DND-41 (cell line): Measurements from ENCODE around the gene PXN.

Source experiments
- ATAC-seq: fragments of 200-7000 bp; cut with Tn5 transposase; 3 replicates; pipeline ENCODE4 v1.9.1; 2021; ENCODE audit warnings: low read depth; ENCODE audit not compliant: insufficient read depth
- DNase-seq: peaks from one replicate; pipeline ENCODE4 v3.0.0-alpha.2; 2020
- H2AFZ ChIP-seq: 2 replicates; pipeline ENCODE4 v1.6.0; 2012; ENCODE audit warnings: low read depth, low read length
- H3K27ac ChIP-seq: 2 replicates; pipeline ENCODE4 v1.5.1; 2012; ENCODE audit warnings: low read length, inconsistent platforms
- H3K27me3 ChIP-seq: fragments of 200-600 bp; sonication (generic); 2 replicates; pipeline ENCODE4 v1.6.0; 2012; ENCODE audit warnings: low read length, mild to moderate bottlenecking, inconsistent platforms; ENCODE audit not compliant: insufficient read depth, poor library complexity
- H3K36me3 ChIP-seq: 2 replicates; pipeline ENCODE4 v1.5.1; 2012; ENCODE audit warnings: low read length, inconsistent platforms; ENCODE audit not compliant: insufficient read depth
- H3K4me1 ChIP-seq: 2 replicates; pipeline ENCODE4 v1.5.1; 2012; ENCODE audit warnings: mild to moderate bottlenecking, low read length; ENCODE audit not compliant: insufficient read depth
- H3K4me2 ChIP-seq: 2 replicates; pipeline ENCODE4 v1.6.0; 2012; ENCODE audit warnings: mild to moderate bottlenecking, moderate library complexity, low read length, inconsistent platforms; ENCODE audit not compliant: insufficient read depth
- H3K4me3 ChIP-seq, 2 experiments: fragments of 200-600 bp in 1 of 2; shearing (Covaris generic) in 1 of 2; 2 replicates each; pipeline ENCODE4 v1.5.1; 2012 to 2016; ENCODE audit warnings: inconsistent platforms in 2 of 2, low read length in 2 of 2, mild to moderate bottlenecking in 2 of 2, low read depth in 1 of 2, moderate library complexity in 1 of 2
- H3K79me2 ChIP-seq: 2 replicates; pipeline ENCODE4 v1.6.0; 2012; ENCODE audit warnings: low read length, inconsistent platforms; ENCODE audit not compliant: insufficient read depth
- H3K9ac ChIP-seq: 2 replicates; pipeline ENCODE4 v1.6.0; 2012; ENCODE audit warnings: low read depth, mild to moderate bottlenecking, inconsistent platforms, low read length, moderate library complexity
- H3K9me3 ChIP-seq: 2 replicates; pipeline ENCODE4 v1.5.1; 2012; ENCODE audit warnings: low read length, moderate library complexity, mild to moderate bottlenecking, inconsistent platforms; ENCODE audit not compliant: insufficient read depth, severe bottlenecking
- H4K20me1 ChIP-seq: 2 replicates; pipeline ENCODE4 v1.6.0; 2012; ENCODE audit warnings: low read length; ENCODE audit not compliant: insufficient read depth
- EZH2 ChIP-seq: IDR thresholded peaks from 3 replicates; pipeline ENCODE4 v1.6.1; 2012; ENCODE audit warnings: borderline replicate concordance, low read depth, mild to moderate bottlenecking, moderate library complexity, low read length, inconsistent platforms; ENCODE audit not compliant: severe bottlenecking
- TF ChIP-seq, protein P1 (sequence below): IDR thresholded peaks from 2 replicates; pipeline ENCODE4 v1.5.1; 2012; ENCODE audit warnings: borderline replicate concordance, low read length, moderate library complexity, mild to moderate bottlenecking; ENCODE audit not compliant: poor library complexity, severe bottlenecking; ENCODE audit errors: extremely low read depth

The PXN gene

DNA sequence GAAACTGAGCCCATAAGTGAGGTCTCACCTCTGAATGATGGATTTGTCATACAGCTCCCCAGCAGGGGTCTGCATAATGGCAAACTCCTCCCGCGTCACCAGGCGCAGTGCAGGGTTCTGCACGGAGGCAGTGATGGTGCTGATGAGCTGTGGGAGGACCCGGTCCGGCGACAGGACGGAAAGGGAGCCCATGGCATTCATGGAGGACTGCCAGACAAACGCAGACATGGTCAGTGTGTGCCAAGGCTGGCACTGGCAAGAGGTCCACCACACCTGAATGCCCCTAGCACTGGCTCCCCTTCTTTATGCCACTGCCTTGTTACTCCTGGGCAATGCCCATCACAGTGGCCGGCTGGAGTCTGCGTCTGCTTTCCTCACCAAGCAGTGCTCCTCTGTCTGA, 103.7 kb downstream of the PXN start:
- no peak for ATAC-seq

More for the DNA sequence above, 103.7 kb downstream of the PXN start:
- no peak overlapping the region for H3K4me3 ChIP-seq
- no peak for DNase-seq
- H3K4me1 ChIP-seq, result no peaks in the 10 kb centered on the region
- TF ChIP-seq EZH2, result no peak
- TF ChIP-seq, protein P1, sequence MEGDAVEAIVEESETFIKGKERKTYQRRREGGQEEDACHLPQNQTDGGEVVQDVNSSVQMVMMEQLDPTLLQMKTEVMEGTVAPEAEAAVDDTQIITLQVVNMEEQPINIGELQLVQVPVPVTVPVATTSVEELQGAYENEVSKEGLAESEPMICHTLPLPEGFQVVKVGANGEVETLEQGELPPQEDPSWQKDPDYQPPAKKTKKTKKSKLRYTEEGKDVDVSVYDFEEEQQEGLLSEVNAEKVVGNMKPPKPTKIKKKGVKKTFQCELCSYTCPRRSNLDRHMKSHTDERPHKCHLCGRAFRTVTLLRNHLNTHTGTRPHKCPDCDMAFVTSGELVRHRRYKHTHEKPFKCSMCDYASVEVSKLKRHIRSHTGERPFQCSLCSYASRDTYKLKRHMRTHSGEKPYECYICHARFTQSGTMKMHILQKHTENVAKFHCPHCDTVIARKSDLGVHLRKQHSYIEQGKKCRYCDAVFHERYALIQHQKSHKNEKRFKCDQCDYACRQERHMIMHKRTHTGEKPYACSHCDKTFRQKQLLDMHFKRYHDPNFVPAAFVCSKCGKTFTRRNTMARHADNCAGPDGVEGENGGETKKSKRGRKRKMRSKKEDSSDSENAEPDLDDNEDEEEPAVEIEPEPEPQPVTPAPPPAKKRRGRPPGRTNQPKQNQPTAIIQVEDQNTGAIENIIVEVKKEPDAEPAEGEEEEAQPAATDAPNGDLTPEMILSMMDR, result no peak
- peaks cover 90% of the 10 kb centered on the region for H3K36me3 ChIP-seq
- H2AFZ ChIP-seq, result no peak overlapping the region
- H3K9ac ChIP-seq, result no peak overlapping the region
- no peak overlapping the region for H3K4me2 ChIP-seq
- H3K9me3 ChIP-seq, result no peaks in the 10 kb centered on the region
- H3K27ac ChIP-seq, result no peak overlapping the region
- no peaks in the 10 kb centered on the region for H3K79me2 ChIP-seq
- peaks cover 6% of the 10 kb centered on the region; the same call in 1 of the 2 replicates for H4K20me1 ChIP-seq
- H3K27me3 ChIP-seq, result no peaks in the 10 kb centered on the region
